Astrocyte (in vitro differentiated cells and primary cell): ENCODE data around the gene MLPH. TPM values are rescaled to one million over a fixed set of nuclear protein-coding genes. Genes with fewer than 3 reads are reported as not detected.

Source experiments
- DNase-seq: peaks from one replicate; pipeline ENCODE4 v3.0.0-alpha.2; 2010; ENCODE audit warnings: low read depth
- FAIRE-seq: peaks from 2 replicates; lab custom pipeline; 2011; peaks lifted over from hg19 to GRCh38; lab: Jason Lieb, UNC
- H2AFZ ChIP-seq: 2 replicates; pipeline ENCODE4 v1.6.0; 2012; ENCODE audit warnings: low read depth, low read length, inconsistent platforms
- H3K27ac ChIP-seq: 2 replicates; pipeline ENCODE4 v1.5.1; 2011; ENCODE audit warnings: low read depth, low read length, inconsistent platforms
- H3K27me3 ChIP-seq: 2 replicates; pipeline ENCODE4 v1.6.0; 2011; ENCODE audit warnings: low read length, inconsistent platforms; ENCODE audit not compliant: insufficient read depth
- H3K36me3 ChIP-seq: 2 replicates; pipeline ENCODE4 v1.5.1; 2011; ENCODE audit warnings: low read length, inconsistent platforms; ENCODE audit not compliant: insufficient read depth
- H3K4me1 ChIP-seq: 2 replicates; pipeline ENCODE4 v1.5.1; 2011; ENCODE audit warnings: low read length, inconsistent platforms; ENCODE audit not compliant: insufficient read depth
- H3K4me2 ChIP-seq: 2 replicates; pipeline ENCODE4 v1.6.0; 2012; ENCODE audit warnings: low read length, inconsistent platforms
- H3K4me3 ChIP-seq: 2 replicates; pipeline ENCODE4 v1.5.1; 2011; ENCODE audit warnings: low read depth, mild to moderate bottlenecking, low read length, inconsistent platforms; ENCODE audit not compliant: insufficient read depth
- H3K79me2 ChIP-seq: 2 replicates; pipeline ENCODE4 v1.6.0; 2012; ENCODE audit warnings: mild to moderate bottlenecking, low read length, inconsistent platforms; ENCODE audit not compliant: insufficient read depth
- H3K9ac ChIP-seq: 2 replicates; pipeline ENCODE4 v1.6.0; 2012; ENCODE audit warnings: mild to moderate bottlenecking, low read length, inconsistent platforms
- H3K9me3 ChIP-seq: 2 replicates; pipeline ENCODE4 v1.5.1; 2012; ENCODE audit warnings: low read depth, mild to moderate bottlenecking, low read length, inconsistent platforms; ENCODE audit not compliant: insufficient read depth
- H4K20me1 ChIP-seq: 2 replicates; pipeline ENCODE4 v1.6.0; 2012; ENCODE audit warnings: low read length, inconsistent platforms; ENCODE audit not compliant: insufficient read depth
- H3K27ac Mint-ChIP-seq: one replicate; pipeline ENCODE4 v1.8.0; 2021; ENCODE audit warnings: mild to moderate bottlenecking, mixed read lengths; ENCODE audit not compliant: unreplicated experiment
- H3K27me3 Mint-ChIP-seq: one replicate; pipeline ENCODE4 v1.8.0; 2021; ENCODE audit warnings: low read depth, mixed read lengths; ENCODE audit not compliant: unreplicated experiment
- H3K36me3 Mint-ChIP-seq: one replicate; pipeline ENCODE4 v1.8.0; 2021; ENCODE audit warnings: low read depth, mixed read lengths; ENCODE audit not compliant: unreplicated experiment
- H3K4me1 Mint-ChIP-seq: one replicate; pipeline ENCODE4 v1.8.0; 2021; ENCODE audit warnings: low read depth, mixed read lengths; ENCODE audit not compliant: unreplicated experiment
- H3K4me3 Mint-ChIP-seq: one replicate; pipeline ENCODE4 v1.8.0; 2021; ENCODE audit warnings: mild to moderate bottlenecking, moderate library complexity, mixed read lengths; ENCODE audit not compliant: unreplicated experiment
- H3K9me3 Mint-ChIP-seq: one replicate; pipeline ENCODE4 v1.8.0; 2021; ENCODE audit warnings: mild to moderate bottlenecking, mixed read lengths; ENCODE audit not compliant: unreplicated experiment
- CTCF ChIP-seq: IDR thresholded peaks from 2 replicates; pipeline ENCODE4 v1.5.1; 2011; ENCODE audit warnings: low read depth, mild to moderate bottlenecking, inconsistent platforms, low read length, moderate library complexity; ENCODE audit not compliant: insufficient read depth
- EZH2 ChIP-seq: IDR thresholded peaks from 2 replicates; pipeline ENCODE4 v1.6.1; 2012; ENCODE audit warnings: mild to moderate bottlenecking, low read length, inconsistent platforms; ENCODE audit not compliant: insufficient read depth
- total RNA-seq: library from RNA; stranded (reverse); gene quantifications from 2 replicates; pipeline ENCODE4 v1.2.1, GENCODE V29; 2021

Gene MLPH
- total RNA-seq, 1 donor from 2014 or later, result 14.2 TPM

- TF ChIP-seq CTCF (no peak), EZH2 (no peak)
- peaks cover 7% of the 10 kb centered on the region for H3K36me3 Mint-ChIP-seq
- Histone ChIP-seq H3K27ac (no peak overlapping the region), H4K20me1 (peaks cover 49% of the 10 kb centered on the region), H3K36me3 (peaks cover 31% of the 10 kb centered on the region), H3K9ac (no peak overlapping the region), H3K79me2 (peaks cover 41% of the 10 kb centered on the region), H3K9me3 (no peaks in the 10 kb centered on the region), H3K4me2 (no peak overlapping the region), H2AFZ (no peak overlapping the region), H3K4me1 (no peaks in the 10 kb centered on the region), H3K27me3 (no peaks in the 10 kb centered on the region), H3K4me3 (no peak overlapping the region)
- peaks cover 7% of the 10 kb centered on the region for H3K27me3 Mint-ChIP-seq
- peaks cover 2% of the 10 kb centered on the region for H3K4me1 Mint-ChIP-seq
- no peak overlapping the region for H3K4me3 Mint-ChIP-seq
- FAIRE-seq, result no peak
- peaks cover 1% of the 10 kb centered on the region for H3K9me3 Mint-ChIP-seq
- H3K27ac Mint-ChIP-seq, result no peak overlapping the region
- no peak for DNase-seq
Observed at GRCh38 chr2:237520290-237520689, 33.2 kb downstream of the MLPH start.

- Mint-ChIP-seq H3K9me3 (no peaks in the 10 kb centered on the region), H3K4me1 (no peaks in the 10 kb centered on the region), H3K27me3 (no peaks in the 10 kb centered on the region), H3K4me3 (no peak overlapping the region), H3K36me3 (peaks cover 3% of the 10 kb centered on the region), H3K27ac (no peak overlapping the region)
- no peak overlapping the region for H3K4me2 ChIP-seq
- no peak overlapping the region for H3K9ac ChIP-seq
- no peak for TF ChIP-seq CTCF
- no peak for TF ChIP-seq EZH2
- H3K27ac ChIP-seq, result no peak overlapping the region
- H3K79me2 ChIP-seq, result peaks cover 14% of the 10 kb centered on the region
- no peaks in the 10 kb centered on the region for H3K4me1 ChIP-seq
- H3K4me3 ChIP-seq, result no peak overlapping the region
- peaks cover 58% of the 10 kb centered on the region for H3K36me3 ChIP-seq
- no peak for DNase-seq
- peaks cover 21% of the 10 kb centered on the region for H4K20me1 ChIP-seq
- H3K9me3 ChIP-seq, result no peaks in the 10 kb centered on the region
- no peak overlapping the region for H2AFZ ChIP-seq
- H3K27me3 ChIP-seq, result no peaks in the 10 kb centered on the region
- FAIRE-seq, result no peak
Observed at GRCh38 chr2:237524631-237525030, 37.6 kb downstream of the MLPH start.

GRCh38 chr2:237525559-237526157 lies 38.6 kb downstream of the MLPH start:
- H3K4me3 Mint-ChIP-seq, result no peak overlapping the region
- no peak for TF ChIP-seq CTCF
- no peak for TF ChIP-seq EZH2
- H3K36me3 Mint-ChIP-seq, result peaks cover 6% of the 10 kb centered on the region
- H3K79me2 ChIP-seq, result peaks cover 6% of the 10 kb centered on the region
- peaks cover 54% of the 10 kb centered on the region for H3K36me3 ChIP-seq
- DNase-seq (no peak), FAIRE-seq (no peak)
- H3K9me3 Mint-ChIP-seq, result no peaks in the 10 kb centered on the region
- no peak overlapping the region for H3K27ac ChIP-seq
- no peaks in the 10 kb centered on the region for H3K9me3 ChIP-seq
- H3K27me3 Mint-ChIP-seq, result no peaks in the 10 kb centered on the region
- H3K4me2 ChIP-seq, result no peak overlapping the region
- no peaks in the 10 kb centered on the region for H3K4me1 ChIP-seq
- no peak overlapping the region for H3K27ac Mint-ChIP-seq
- no peak overlapping the region for H2AFZ ChIP-seq
- H4K20me1 ChIP-seq, result peaks cover 21% of the 10 kb centered on the region
- no peaks in the 10 kb centered on the region for H3K27me3 ChIP-seq
- no peaks in the 10 kb centered on the region for H3K4me1 Mint-ChIP-seq
- H3K4me3 ChIP-seq, result no peak overlapping the region
- no peak overlapping the region for H3K9ac ChIP-seq
